WI38 (cell line): Measurements from ENCODE around the gene SLC35B4.

Experiments
- H3K4me3 ChIP-seq: 2 replicates; pipeline ENCODE4 v1.5.1; 2011; ENCODE audit warnings: low read depth, mild to moderate bottlenecking, control low read depth, low read length
- TF ChIP-seq, protein P1 (sequence below): IDR thresholded peaks from 2 replicates; pipeline ENCODE4 v1.5.1; 2012; ENCODE audit warnings: low read depth, mild to moderate bottlenecking, control low read depth, low read length

Gene SLC35B4

GRCh38 chr7:134280508-134280907 is 36.2 kb downstream of the SLC35B4 start:
- no peak overlapping the region for H3K4me3 ChIP-seq
- TF ChIP-seq, protein P1, sequence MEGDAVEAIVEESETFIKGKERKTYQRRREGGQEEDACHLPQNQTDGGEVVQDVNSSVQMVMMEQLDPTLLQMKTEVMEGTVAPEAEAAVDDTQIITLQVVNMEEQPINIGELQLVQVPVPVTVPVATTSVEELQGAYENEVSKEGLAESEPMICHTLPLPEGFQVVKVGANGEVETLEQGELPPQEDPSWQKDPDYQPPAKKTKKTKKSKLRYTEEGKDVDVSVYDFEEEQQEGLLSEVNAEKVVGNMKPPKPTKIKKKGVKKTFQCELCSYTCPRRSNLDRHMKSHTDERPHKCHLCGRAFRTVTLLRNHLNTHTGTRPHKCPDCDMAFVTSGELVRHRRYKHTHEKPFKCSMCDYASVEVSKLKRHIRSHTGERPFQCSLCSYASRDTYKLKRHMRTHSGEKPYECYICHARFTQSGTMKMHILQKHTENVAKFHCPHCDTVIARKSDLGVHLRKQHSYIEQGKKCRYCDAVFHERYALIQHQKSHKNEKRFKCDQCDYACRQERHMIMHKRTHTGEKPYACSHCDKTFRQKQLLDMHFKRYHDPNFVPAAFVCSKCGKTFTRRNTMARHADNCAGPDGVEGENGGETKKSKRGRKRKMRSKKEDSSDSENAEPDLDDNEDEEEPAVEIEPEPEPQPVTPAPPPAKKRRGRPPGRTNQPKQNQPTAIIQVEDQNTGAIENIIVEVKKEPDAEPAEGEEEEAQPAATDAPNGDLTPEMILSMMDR = no peak

- no peak overlapping the region for H3K4me3 ChIP-seq
- TF ChIP-seq, protein P1 = no peak
These were observed 36.8 kb downstream of the SLC35B4 start for GRCh38 chr7:134279898-134280297.

GRCh38 chr7:134279336-134279735 is 37.4 kb downstream of the SLC35B4 start:
- TF ChIP-seq, protein P1 = no peak
- H3K4me3 ChIP-seq = no peak overlapping the region

GRCh38 chr7:134278502-134279153 is 38.1 kb downstream of the SLC35B4 start:
- TF ChIP-seq, protein P1 = no peak
- no peak overlapping the region for H3K4me3 ChIP-seq

GRCh38 chr7:134276951-134277350 is 39.8 kb downstream of the SLC35B4 start:
- TF ChIP-seq, protein P1 = no peak
- no peak overlapping the region for H3K4me3 ChIP-seq

DNA sequence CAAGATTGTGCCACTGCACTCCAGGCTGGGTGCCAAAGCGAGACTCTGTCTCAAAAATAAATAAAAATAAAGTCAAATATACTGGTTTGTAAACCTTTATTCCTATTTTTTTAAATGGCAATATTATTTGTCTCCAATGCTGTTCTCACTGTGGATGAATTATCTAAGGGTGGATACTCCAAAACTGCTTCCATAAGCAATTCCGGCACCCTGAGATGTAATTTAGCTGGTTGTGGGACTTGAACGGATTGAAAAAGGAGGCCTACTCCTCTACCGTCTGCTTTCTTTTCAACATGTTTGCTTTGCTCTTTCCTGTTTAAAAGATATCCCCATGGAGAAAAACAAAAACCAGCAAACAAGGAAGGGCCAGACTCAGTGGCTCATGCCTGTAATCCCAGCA is 54.4 kb downstream of the SLC35B4 start:
- TF ChIP-seq, protein P1 = no peak

GRCh38 chr7:134255814-134256213 is 60.9 kb downstream of the SLC35B4 start:
- TF ChIP-seq, protein P1 = no peak

More for the DNA sequence above, 54.4 kb downstream of the SLC35B4 start:
- H3K4me3 ChIP-seq = no peak overlapping the region

More at GRCh38 chr7:134255814-134256213, 60.9 kb downstream of the SLC35B4 start:
- H3K4me3 ChIP-seq = no peak overlapping the region
